Neural progenitor cell (in vitro differentiated cells): Measurements from ENCODE around the gene CALY.

Source experiments
- CTCF ChIP-seq: fragments of 200-600 bp; sonication (generic); IDR thresholded peaks from 2 replicates; pipeline ENCODE4 v1.5.1; 2017; ENCODE audit warnings: antibody characterized with exemption, mild to moderate bottlenecking
- EZH2 ChIP-seq: fragments of 200-600 bp; sonication (generic); IDR thresholded peaks from 2 replicates; pipeline ENCODE4 v1.6.1; 2017; ENCODE audit warnings: antibody characterized with exemption, mild to moderate bottlenecking, moderate library complexity
- EZH2phosphoT487 ChIP-seq: fragments of 200-600 bp; sonication (generic); IDR thresholded peaks from 2 replicates; pipeline ENCODE4 v1.6.1; 2017; ENCODE audit warnings: antibody characterized with exemption

GRCh38 chr10:133274751-133275683 lies 61.7 kb downstream of the CALY start:
- TF ChIP-seq CTCF: no peak
- TF ChIP-seq EZH2: no peak
- TF ChIP-seq EZH2phosphoT487: no peak
